ENCODE results near the gene YJEFN3. TPM values are rescaled to one million over a fixed set of nuclear protein-coding genes. Genes with fewer than 3 reads are reported as not detected.
A peak's percentile ranks its signal among the peaks of the same experiment; 100 is the strongest.

Gene YJEFN3, protein sequence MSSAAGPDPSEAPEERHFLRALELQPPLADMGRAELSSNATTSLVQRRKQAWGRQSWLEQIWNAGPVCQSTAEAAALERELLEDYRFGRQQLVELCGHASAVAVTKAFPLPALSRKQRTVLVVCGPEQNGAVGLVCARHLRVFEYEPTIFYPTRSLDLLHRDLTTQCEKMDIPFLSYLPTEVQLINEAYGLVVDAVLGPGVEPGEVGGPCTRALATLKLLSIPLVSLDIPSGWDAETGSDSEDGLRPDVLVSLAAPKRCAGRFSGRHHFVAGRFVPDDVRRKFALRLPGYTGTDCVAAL
- total RNA-seq: 1 to 10 TPM in 2 of 4 donors, under 1 TPM in 2; 0.45 to 1.4 (median 0.96) TPM

DNA sequence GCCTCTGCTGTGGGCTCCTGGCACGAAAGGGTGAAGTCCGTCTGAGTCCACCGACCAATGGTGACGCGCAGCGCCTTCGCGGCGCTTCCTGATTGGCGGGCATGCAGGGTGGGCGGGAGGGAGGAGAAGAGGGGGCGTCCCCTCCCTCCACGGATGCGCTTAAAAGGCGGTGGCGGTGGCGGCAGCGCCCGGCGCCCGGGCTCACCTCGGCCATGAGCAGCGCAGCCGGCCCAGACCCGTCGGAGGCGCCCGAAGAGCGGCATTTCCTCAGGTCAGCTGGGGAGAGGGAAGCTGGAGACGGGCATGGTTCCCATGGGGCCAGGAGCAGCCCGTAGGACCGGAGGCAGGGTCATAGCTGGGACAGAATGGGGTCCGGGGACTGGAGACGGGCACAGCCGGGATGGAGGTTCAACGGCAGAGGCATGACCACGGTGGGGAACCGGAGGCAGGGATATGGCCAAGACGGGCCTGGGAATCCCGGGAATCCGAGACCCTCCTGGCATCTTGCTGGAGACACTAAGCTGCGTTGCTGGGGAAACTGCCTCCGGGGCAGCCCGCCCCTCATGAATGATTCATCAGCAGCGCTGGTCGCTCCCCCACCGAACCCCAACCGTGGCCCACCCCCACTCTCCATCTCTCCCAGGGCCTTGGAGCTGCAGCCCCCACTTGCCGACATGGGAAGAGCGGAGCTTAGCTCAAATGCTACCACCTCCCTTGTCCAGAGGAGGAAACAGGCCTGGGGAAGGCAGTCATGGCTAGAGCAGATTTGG is at the start of gene YJEFN3:
Gene YJEFN3, plus strand, starts transcription at position 191 of the 770 bp plus-strand sequence. Its CDS starts 22 bp downstream, at position 213.
- H3K4me1 ChIP-seq: peaks cover 0 to 51% (median 0%) of the 10 kb centered on the region in 3 donors
- ATAC-seq: peak; percentile 61

DNA sequence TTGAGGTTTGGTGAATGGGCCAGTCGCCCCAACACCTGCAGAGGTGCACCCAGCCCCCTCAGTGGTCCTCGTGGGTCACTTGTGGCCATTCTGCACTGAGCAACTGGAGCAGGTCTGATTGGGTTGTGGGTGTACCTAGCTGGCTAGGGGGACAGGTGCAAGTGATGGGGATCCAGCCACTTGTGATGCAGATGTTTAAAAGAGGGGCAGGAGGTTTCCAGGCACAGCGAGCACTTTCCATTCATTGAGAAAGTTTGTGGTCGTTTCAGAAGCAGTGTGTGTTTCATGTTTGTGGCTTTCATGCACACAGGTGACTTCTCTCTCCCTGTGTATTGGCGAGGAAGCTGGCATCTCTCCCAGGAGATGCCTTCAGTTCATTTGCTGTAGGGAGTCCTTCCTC is 48.0 kb upstream of the YJEFN3 start:
- ATAC-seq: no peak
- Histone ChIP-seq H3K27ac (no peak overlapping the region), H3K27me3 (no peaks in the 10 kb centered on the region), H3K9me3 (no peaks in the 10 kb centered on the region), H3K4me1 (peaks cover 0 to 22% (median 3%) of the 10 kb centered on the region in 3 donors), H3K36me3 (peaks cover 0 to 16% of the 10 kb centered on the region in 2 donors), H3K4me3 (no peak overlapping the region)
- TF ChIP-seq POLR2AphosphoS5 (IDR thresholded peaks at IDR 0.05) (no peak), EP300 (IDR thresholded peaks at IDR 0.05) (no peak), POLR2A (IDR thresholded peaks at IDR 0.05) (no peak)
- TF ChIP-seq, protein P1, sequence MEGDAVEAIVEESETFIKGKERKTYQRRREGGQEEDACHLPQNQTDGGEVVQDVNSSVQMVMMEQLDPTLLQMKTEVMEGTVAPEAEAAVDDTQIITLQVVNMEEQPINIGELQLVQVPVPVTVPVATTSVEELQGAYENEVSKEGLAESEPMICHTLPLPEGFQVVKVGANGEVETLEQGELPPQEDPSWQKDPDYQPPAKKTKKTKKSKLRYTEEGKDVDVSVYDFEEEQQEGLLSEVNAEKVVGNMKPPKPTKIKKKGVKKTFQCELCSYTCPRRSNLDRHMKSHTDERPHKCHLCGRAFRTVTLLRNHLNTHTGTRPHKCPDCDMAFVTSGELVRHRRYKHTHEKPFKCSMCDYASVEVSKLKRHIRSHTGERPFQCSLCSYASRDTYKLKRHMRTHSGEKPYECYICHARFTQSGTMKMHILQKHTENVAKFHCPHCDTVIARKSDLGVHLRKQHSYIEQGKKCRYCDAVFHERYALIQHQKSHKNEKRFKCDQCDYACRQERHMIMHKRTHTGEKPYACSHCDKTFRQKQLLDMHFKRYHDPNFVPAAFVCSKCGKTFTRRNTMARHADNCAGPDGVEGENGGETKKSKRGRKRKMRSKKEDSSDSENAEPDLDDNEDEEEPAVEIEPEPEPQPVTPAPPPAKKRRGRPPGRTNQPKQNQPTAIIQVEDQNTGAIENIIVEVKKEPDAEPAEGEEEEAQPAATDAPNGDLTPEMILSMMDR (IDR thresholded peaks at IDR 0.05): no peak
- WGBS, 2 donors (ENCODE audit: low coverage in 1 of 2): 100% methylated on average over 1 of the region's 5 CpGs; no CpG with 5 or more reads in 1 of the 2 donors

More for the DNA sequence above, at the start of gene YJEFN3:
- no peaks in the 10 kb centered on the region for H3K27me3 ChIP-seq
- peak within 1 kb of the TSS in 1 of 2 donors; percentile 35 for H3K4me3 ChIP-seq
- peak within 1 kb of the TSS in 1 of 4 donors; percentile 3 for H3K27ac ChIP-seq
- H3K36me3 ChIP-seq: peaks cover 0 to 47% of the 10 kb centered on the region in 2 donors
- WGBS, 2 donors (ENCODE audit: low coverage in 1 of 2): no CpG with 5 or more reads among the region's 50 CpGs
- no peak for TF ChIP-seq EP300 (IDR thresholded peaks at IDR 0.05)
- no peaks in the 10 kb centered on the region for H3K9me3 ChIP-seq

DNA sequence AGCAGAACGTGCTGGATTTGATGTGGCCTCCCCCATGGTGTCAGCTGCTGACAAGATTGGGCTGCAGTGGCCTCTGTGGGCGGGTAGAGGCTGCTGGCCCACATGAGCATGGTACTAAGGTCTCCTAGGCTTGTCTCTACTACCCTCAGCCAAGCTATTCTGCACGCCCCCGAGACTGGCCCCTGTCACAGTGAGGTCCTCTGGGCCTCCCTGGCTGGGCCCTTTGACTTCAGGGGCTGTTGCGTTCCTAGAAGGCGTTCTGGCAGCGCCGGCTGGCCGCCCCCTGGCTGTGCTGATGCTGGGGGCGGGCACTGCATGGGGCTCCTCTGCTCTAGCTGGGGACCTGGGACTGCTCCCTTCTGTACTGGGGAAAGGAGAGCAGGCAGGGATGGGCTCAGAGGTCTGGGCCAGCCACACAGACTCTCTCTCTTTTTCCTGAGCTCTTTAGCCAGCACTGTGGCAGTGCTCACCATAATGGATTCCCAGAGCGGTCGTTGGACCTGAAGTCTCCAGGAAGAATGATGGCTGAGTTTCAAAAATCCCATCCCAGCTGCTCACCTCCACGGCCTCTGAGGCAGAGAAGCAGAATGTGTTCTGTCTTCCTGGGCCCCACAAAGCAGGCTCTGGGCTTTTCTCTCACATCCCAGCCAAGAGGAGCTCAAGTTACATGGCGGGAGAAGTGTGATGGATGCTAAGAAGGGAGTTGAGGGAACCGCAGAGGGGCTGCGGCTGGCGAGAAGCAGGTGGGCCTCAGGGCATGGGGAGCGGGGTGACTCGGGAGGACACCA is 45.7 kb upstream of the YJEFN3 start:
- Histone ChIP-seq H3K27ac (no peak overlapping the region), H3K36me3 (peaks cover 0 to 16% of the 10 kb centered on the region in 2 donors), H3K9me3 (no peaks in the 10 kb centered on the region), H3K4me3 (no peak overlapping the region), H3K4me1 (peaks cover 0 to 28% (median under 1%) of the 10 kb centered on the region in 3 donors), H3K27me3 (no peaks in the 10 kb centered on the region)
- WGBS, 2 donors (ENCODE audit: low coverage in 1 of 2): 35% methylated on average over 6 of the region's 19 CpGs; no CpG with 5 or more reads in 1 of the 2 donors
- ATAC-seq: no peak
- TF ChIP-seq POLR2AphosphoS5 (IDR thresholded peaks at IDR 0.05): no peak
- TF ChIP-seq EP300 (IDR thresholded peaks at IDR 0.05): no peak
- no peak for TF ChIP-seq POLR2A (IDR thresholded peaks at IDR 0.05)
- TF ChIP-seq, protein P1 (IDR thresholded peaks at IDR 0.05): no peak

DNA sequence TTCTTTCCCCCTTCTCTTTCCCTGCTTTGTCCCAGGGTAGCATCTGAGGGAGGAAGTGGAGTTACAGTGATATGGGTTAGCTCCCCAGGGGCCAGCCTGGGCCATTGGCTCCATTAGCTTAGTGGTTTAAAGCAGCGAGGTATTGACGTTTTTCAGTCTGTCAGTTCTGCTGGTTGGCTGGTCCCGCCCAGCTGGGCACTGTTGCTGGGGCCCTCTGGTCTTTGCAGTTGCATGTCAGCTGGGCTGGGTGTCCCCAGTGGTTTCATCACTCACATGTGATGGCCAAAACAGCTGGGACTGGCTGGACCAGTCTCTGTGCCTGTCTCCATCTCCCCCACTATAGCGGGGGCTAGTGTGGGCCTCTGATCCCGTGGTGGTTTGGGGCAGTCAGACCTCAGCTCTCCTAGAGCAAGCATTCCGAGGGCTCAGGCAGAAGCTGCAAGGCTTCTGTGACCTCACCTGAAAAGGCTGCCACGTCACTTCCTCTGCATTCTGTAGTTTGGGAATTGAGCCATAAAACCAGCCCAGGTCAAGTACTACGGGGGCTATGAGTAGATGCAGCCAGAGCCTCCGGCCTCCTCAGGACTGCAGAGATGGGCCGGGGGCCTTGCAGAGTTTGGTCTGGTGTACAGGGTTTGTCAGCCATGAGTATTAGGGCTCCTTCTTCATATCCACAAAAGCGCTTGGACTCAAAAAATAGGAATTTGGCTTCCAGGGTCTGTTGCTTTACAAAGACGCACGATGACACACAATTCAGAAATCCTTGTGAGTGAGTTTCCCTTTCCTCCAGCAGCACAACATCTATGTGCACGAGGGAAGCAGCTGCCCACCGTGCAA is 43.3 kb upstream of the YJEFN3 start:
- 77 to 92% methylated on average over 2 to 3 of the region's 15 CpGs for WGBS, 2 donors (ENCODE audit: low coverage in 1 of 2)
- no peak overlapping the region for H3K4me3 ChIP-seq
- no peak for ATAC-seq
- TF ChIP-seq POLR2A (IDR thresholded peaks at IDR 0.05) (no peak), EP300 (IDR thresholded peaks at IDR 0.05) (no peak), POLR2AphosphoS5 (IDR thresholded peaks at IDR 0.05) (no peak)
- TF ChIP-seq, protein P1 (IDR thresholded peaks at IDR 0.05): no peak
- H3K9me3 ChIP-seq: no peaks in the 10 kb centered on the region
- peaks cover 0 to 51% (median 22%) of the 10 kb centered on the region in 3 donors for H3K4me1 ChIP-seq
- H3K27ac ChIP-seq: no peak overlapping the region
- H3K36me3 ChIP-seq: peaks cover 0 to 16% of the 10 kb centered on the region in 2 donors
- H3K27me3 ChIP-seq: no peaks in the 10 kb centered on the region

Data from gastroesophageal sphincter (tissue), 4 donors.